HepG2 (cell line): Measurements from ENCODE around the gene OR13C8.

Experiments
- ESRRA ChIP-seq: sonication (generic); formaldehyde crosslinking; IDR thresholded peaks from 2 replicates; pipeline ENCODE4 v1.5.1; 2020; ENCODE audit warnings: mild to moderate bottlenecking, low read depth, missing genetic modification reagents
- FOSL1 ChIP-seq: sonication (generic); formaldehyde crosslinking; IDR thresholded peaks from 2 replicates; pipeline ENCODE4 v1.9.0; 2021; ENCODE audit warnings: missing genetic modification reagents, borderline replicate concordance
- HIC2 ChIP-seq: sonication (generic); formaldehyde crosslinking; IDR thresholded peaks from 2 replicates; pipeline ENCODE4 v1.9.0; 2022; ENCODE audit warnings: low read depth, missing genetic modification reagents
- HIVEP1 ChIP-seq: sonication (generic); formaldehyde crosslinking; IDR thresholded peaks from 2 replicates; pipeline ENCODE4 v1.4.0; 2020; ENCODE audit warnings: mild to moderate bottlenecking, missing genetic modification reagents
- JUN ChIP-seq: sonication (generic); formaldehyde crosslinking; IDR thresholded peaks from 2 replicates; pipeline ENCODE4 v1.4.0; 2020; ENCODE audit warnings: mild to moderate bottlenecking, missing genetic modification reagents
- MEF2D ChIP-seq: sonication (generic); formaldehyde crosslinking; IDR thresholded peaks from 2 replicates; pipeline ENCODE4 v1.5.1; 2020; ENCODE audit warnings: mild to moderate bottlenecking, missing genetic modification reagents
- NFYB ChIP-seq: sonication (generic); formaldehyde crosslinking; IDR thresholded peaks from 2 replicates; pipeline ENCODE4 v1.4.0; 2020; ENCODE audit warnings: missing genetic modification reagents
- TAF1 ChIP-seq: sonication (generic); formaldehyde crosslinking; IDR thresholded peaks from 2 replicates; pipeline ENCODE4 v1.4.0; 2020; ENCODE audit warnings: missing genetic modification reagents
- XBP1 ChIP-seq: sonication (generic); formaldehyde crosslinking; IDR thresholded peaks from 2 replicates; pipeline ENCODE4 v1.5.0; 2020; ENCODE audit warnings: missing genetic modification reagents
- ZFP62 ChIP-seq: sonication (generic); formaldehyde crosslinking; IDR thresholded peaks from 2 replicates; pipeline ENCODE4 v1.4.0; 2020; ENCODE audit warnings: missing genetic modification reagents
- ZHX1 ChIP-seq: sonication (generic); formaldehyde crosslinking; IDR thresholded peaks from 2 replicates; pipeline ENCODE4 v1.8.1; 2022; ENCODE audit warnings: low read depth, mild to moderate bottlenecking, missing genetic modification reagents
- ZNF335 ChIP-seq: sonication (generic); formaldehyde crosslinking; IDR thresholded peaks from 2 replicates; pipeline ENCODE4 v1.4.0; 2020; ENCODE audit warnings: missing genetic modification reagents
- ZSCAN5A ChIP-seq: sonication (generic); formaldehyde crosslinking; IDR thresholded peaks from 2 replicates; pipeline ENCODE4 v1.8.0; 2022; ENCODE audit warnings: mild to moderate bottlenecking, missing genetic modification reagents, borderline replicate concordance
- TF ChIP-seq, protein P1 (sequence below): sonication (generic); formaldehyde crosslinking; IDR thresholded peaks from 2 replicates; pipeline ENCODE4 v1.5.0; 2020; ENCODE audit warnings: mild to moderate bottlenecking, missing genetic modification reagents, moderate library complexity

DNA sequence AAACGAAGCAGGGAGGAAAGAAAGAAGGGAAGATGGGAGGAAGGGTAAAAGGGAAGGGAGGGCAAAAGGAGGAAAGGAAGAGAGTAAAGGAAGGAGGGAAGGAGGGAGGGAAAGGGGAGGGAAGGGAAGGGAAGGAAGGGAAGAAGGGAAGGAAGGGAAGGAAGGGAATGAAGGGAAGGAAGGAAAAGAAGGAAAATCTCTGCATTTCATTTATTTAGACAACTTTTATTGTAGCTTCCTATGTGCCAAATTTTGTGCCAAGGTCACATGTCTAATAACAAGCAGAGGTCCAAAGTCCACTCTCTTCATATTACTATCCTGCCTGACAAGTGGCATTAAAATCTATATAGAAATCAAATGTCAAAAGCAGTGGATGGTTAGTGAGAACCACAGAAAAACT, 29.7 kb upstream of the OR13C8 start:
- TF ChIP-seq ZSCAN5A (CRISPR knock-in tag) (no peak), ZNF335 (CRISPR knock-in tag) (no peak), XBP1 (CRISPR knock-in tag) (no peak), FOSL1 (CRISPR knock-in tag) (no peak), ZHX1 (CRISPR knock-in tag) (no peak), HIVEP1 (CRISPR knock-in tag) (no peak), NFYB (no peak), JUN (CRISPR knock-in tag) (no peak), ESRRA (CRISPR knock-in tag) (no peak), HIC2 (CRISPR knock-in tag) (no peak), MEF2D (no peak), TAF1 (CRISPR knock-in tag) (no peak), ZFP62 (no peak)
- TF ChIP-seq, protein P1, sequence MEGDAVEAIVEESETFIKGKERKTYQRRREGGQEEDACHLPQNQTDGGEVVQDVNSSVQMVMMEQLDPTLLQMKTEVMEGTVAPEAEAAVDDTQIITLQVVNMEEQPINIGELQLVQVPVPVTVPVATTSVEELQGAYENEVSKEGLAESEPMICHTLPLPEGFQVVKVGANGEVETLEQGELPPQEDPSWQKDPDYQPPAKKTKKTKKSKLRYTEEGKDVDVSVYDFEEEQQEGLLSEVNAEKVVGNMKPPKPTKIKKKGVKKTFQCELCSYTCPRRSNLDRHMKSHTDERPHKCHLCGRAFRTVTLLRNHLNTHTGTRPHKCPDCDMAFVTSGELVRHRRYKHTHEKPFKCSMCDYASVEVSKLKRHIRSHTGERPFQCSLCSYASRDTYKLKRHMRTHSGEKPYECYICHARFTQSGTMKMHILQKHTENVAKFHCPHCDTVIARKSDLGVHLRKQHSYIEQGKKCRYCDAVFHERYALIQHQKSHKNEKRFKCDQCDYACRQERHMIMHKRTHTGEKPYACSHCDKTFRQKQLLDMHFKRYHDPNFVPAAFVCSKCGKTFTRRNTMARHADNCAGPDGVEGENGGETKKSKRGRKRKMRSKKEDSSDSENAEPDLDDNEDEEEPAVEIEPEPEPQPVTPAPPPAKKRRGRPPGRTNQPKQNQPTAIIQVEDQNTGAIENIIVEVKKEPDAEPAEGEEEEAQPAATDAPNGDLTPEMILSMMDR = no peak
